GM18870 (cell line): ENCODE results near the gene VN1R5.
"Not testable (repeated sequence)": the region's sequence is repeated elsewhere in the genome, so short reads cannot be mapped to it uniquely, and the experiment has no call there.

ENCODE experiments used
- ATAC-seq: cut with Tn5 transposase; IDR thresholded peaks from one replicate; pipeline ENCODE4 v1.9.1; 2021; ENCODE audit warnings: moderate library complexity; ENCODE audit not compliant: unreplicated experiment

VN1R5 gene

GRCh38 chr1:247270003-247270402 is 14.1 kb downstream of the VN1R5 start:
- no peak for ATAC-seq

GRCh38 chr1:247273013-247273412 is 17.1 kb downstream of the VN1R5 start:
- ATAC-seq: no peak

- no peak for ATAC-seq
Observed at GRCh38 chr1:247274605-247275256, 18.9 kb downstream of the VN1R5 start.

GRCh38 chr1:247277191-247277590 is 21.3 kb downstream of the VN1R5 start:
- ATAC-seq: no peak

GRCh38 chr1:247281001-247281574 is 25.2 kb downstream of the VN1R5 start:
- no peak for ATAC-seq

GRCh38 chr1:247286134-247286670 is 30.3 kb downstream of the VN1R5 start:
- ATAC-seq: no peak

GRCh38 chr1:247287460-247287859 is 31.6 kb downstream of the VN1R5 start:
- ATAC-seq: no peak

- no peak for ATAC-seq
Observed at GRCh38 chr1:247288341-247288740, 32.5 kb downstream of the VN1R5 start.

- not testable (repeated sequence) for ATAC-seq
Observed at GRCh38 chr1:247289274-247289892, 33.5 kb downstream of the VN1R5 start.

GRCh38 chr1:247290576-247290975 is 34.7 kb downstream of the VN1R5 start:
- no peak for ATAC-seq

- ATAC-seq: no peak
Observed at GRCh38 chr1:247291161-247291560, 35.3 kb downstream of the VN1R5 start.

- ATAC-seq: no peak
Observed at GRCh38 chr1:247291833-247292561, 36.1 kb downstream of the VN1R5 start.

- ATAC-seq: no peak
Observed at GRCh38 chr1:247293047-247293446, 37.2 kb downstream of the VN1R5 start.

GRCh38 chr1:247294282-247294681 is 38.4 kb downstream of the VN1R5 start:
- no peak for ATAC-seq

GRCh38 chr1:247295274-247295684 is 39.4 kb downstream of the VN1R5 start:
- no peak for ATAC-seq

GRCh38 chr1:247295746-247296145 is 39.9 kb downstream of the VN1R5 start:
- no peak for ATAC-seq

GRCh38 chr1:247296599-247297180 is 40.8 kb downstream of the VN1R5 start:
- no peak for ATAC-seq

GRCh38 chr1:247297263-247298123 is 41.6 kb downstream of the VN1R5 start:
- no peak for ATAC-seq

GRCh38 chr1:247298124-247298481 is 42.2 kb downstream of the VN1R5 start:
- ATAC-seq: no peak

- no peak for ATAC-seq
Observed at GRCh38 chr1:247298701-247299100, 42.8 kb downstream of the VN1R5 start.
